H9 (cell line): ENCODE data around the gene LINC00632. TPM values are rescaled to one million over a fixed set of nuclear protein-coding genes. Genes with fewer than 3 reads are reported as not detected.

Experiments used
- DNase-seq: peaks from one replicate; pipeline ENCODE4 v3.0.0-alpha.2; 2017
- H2AFZ ChIP-seq: one replicate; pipeline ENCODE4 v1.6.1; 2013; ENCODE audit warnings: mild to moderate bottlenecking, low read length, control low read depth, moderate library complexity
- H2AK5ac ChIP-seq: 2 replicates; pipeline ENCODE4 v1.6.1; 2013; ENCODE audit warnings: low read length, control low read depth, mixed read lengths; ENCODE audit not compliant: insufficient read length
- H2BK120ac ChIP-seq: one replicate; pipeline ENCODE4 v1.6.1; 2013; ENCODE audit warnings: low read depth, mild to moderate bottlenecking, low read length, control low read depth, inconsistent platforms; ENCODE audit not compliant: poor library complexity, severe bottlenecking
- H2BK12ac ChIP-seq: 2 replicates; pipeline ENCODE4 v1.6.1; 2013; ENCODE audit warnings: low read length, control low read depth, mixed read lengths, low read depth; ENCODE audit not compliant: insufficient read length
- H2BK15ac ChIP-seq: 2 replicates; pipeline ENCODE4 v1.6.1; 2013; ENCODE audit warnings: low read depth, low read length, control low read depth
- H2BK20ac ChIP-seq: one replicate; pipeline ENCODE4 v1.6.1; 2013; ENCODE audit warnings: low read depth, mild to moderate bottlenecking, low read length, control low read depth, inconsistent platforms; ENCODE audit not compliant: poor library complexity, severe bottlenecking
- H2BK5ac ChIP-seq: 2 replicates; pipeline ENCODE4 v1.6.1; 2013; ENCODE audit warnings: low read length, control low read depth, mixed read lengths; ENCODE audit not compliant: insufficient read length
- H3K14ac ChIP-seq: 2 replicates; pipeline ENCODE4 v1.6.1; 2013; ENCODE audit warnings: low read length, control low read depth; ENCODE audit not compliant: insufficient read depth
- H3K18ac ChIP-seq: 2 replicates; pipeline ENCODE4 v1.6.1; 2013; ENCODE audit warnings: low read depth, mild to moderate bottlenecking, mixed read lengths, low read length, control low read depth; ENCODE audit not compliant: insufficient read length
- H3K23ac ChIP-seq: 2 replicates; pipeline ENCODE4 v1.6.1; 2013; ENCODE audit warnings: low read length, control low read depth, mixed read lengths, low read depth; ENCODE audit not compliant: insufficient read length
- H3K23me2 ChIP-seq: 2 replicates; pipeline ENCODE4 v1.6.1; 2013; ENCODE audit warnings: low read depth, mild to moderate bottlenecking, mixed read lengths, low read length, control low read depth; ENCODE audit not compliant: insufficient read length, poor library complexity, severe bottlenecking
- H3K27ac ChIP-seq: 2 replicates; pipeline ENCODE4 v1.5.1; 2013; ENCODE audit warnings: low read length, control low read depth, mixed read lengths, low read depth; ENCODE audit not compliant: insufficient read length
- H3K27me3 ChIP-seq: 2 replicates; pipeline ENCODE4 v1.6.1; 2013; ENCODE audit warnings: low read length, control low read depth, inconsistent platforms; ENCODE audit not compliant: insufficient read depth
- H3K4ac ChIP-seq: 2 replicates; pipeline ENCODE4 v1.6.1; 2013; ENCODE audit warnings: low read depth, mild to moderate bottlenecking, control low read depth, inconsistent platforms, low read length, moderate library complexity
- H3K4me1 ChIP-seq: 2 replicates; pipeline ENCODE4 v1.6.1; 2013; ENCODE audit warnings: low read length, control low read depth, inconsistent platforms; ENCODE audit not compliant: insufficient read depth
- H3K4me2 ChIP-seq: 2 replicates; pipeline ENCODE4 v1.6.1; 2013; ENCODE audit warnings: low read length, control low read depth, mixed read lengths; ENCODE audit not compliant: insufficient read length, insufficient read depth
- H3K56ac ChIP-seq: 2 replicates; pipeline ENCODE4 v1.6.1; 2013; ENCODE audit warnings: low read depth, mild to moderate bottlenecking, mixed read lengths, low read length, control low read depth; ENCODE audit not compliant: insufficient read length
- H3K79me1 ChIP-seq: 2 replicates; pipeline ENCODE4 v1.6.1; 2013; ENCODE audit warnings: low read depth, mild to moderate bottlenecking, moderate library complexity, low read length, control low read depth, inconsistent platforms; ENCODE audit not compliant: insufficient read depth, poor library complexity, severe bottlenecking
- H3K79me2 ChIP-seq: 2 replicates; pipeline ENCODE4 v1.6.1; 2013; ENCODE audit warnings: low read length, control low read depth, inconsistent platforms; ENCODE audit not compliant: insufficient read depth
- H3K9ac ChIP-seq: 2 replicates; pipeline ENCODE4 v1.6.1; 2013; ENCODE audit warnings: low read length, control low read depth, mixed read lengths; ENCODE audit not compliant: insufficient read length; ENCODE audit errors: extremely low read depth
- H3K9me3 ChIP-seq: one replicate; pipeline ENCODE4 v1.6.1; 2013; ENCODE audit warnings: low read depth, low read length, inconsistent platforms; ENCODE audit not compliant: control insufficient read depth
- H3T11ph ChIP-seq: one replicate; pipeline ENCODE4 v1.6.1; 2013; ENCODE audit warnings: mild to moderate bottlenecking, low read length, control low read depth, inconsistent platforms
- H4K20me1 ChIP-seq: one replicate; pipeline ENCODE4 v1.6.1; 2013; ENCODE audit not compliant: control insufficient read depth, insufficient read length, insufficient read depth
- H4K5ac ChIP-seq: 2 replicates; pipeline ENCODE4 v1.6.1; 2013; ENCODE audit warnings: low read depth, mild to moderate bottlenecking, mixed read lengths, low read length, control low read depth; ENCODE audit not compliant: insufficient read length
- H4K8ac ChIP-seq: replicated peaks from 2 replicates; pipeline ENCODE4 v1.6.1; 2013; ENCODE audit warnings: low read length, control low read depth, mixed read lengths, low read depth; ENCODE audit not compliant: insufficient read length
- H4K91ac ChIP-seq: 2 replicates; pipeline ENCODE4 v1.6.1; 2013; ENCODE audit warnings: low read depth, mild to moderate bottlenecking, moderate library complexity, mixed read lengths, low read length, control low read depth; ENCODE audit not compliant: insufficient read length
- H3K27ac Mint-ChIP-seq, 3 experiments: 2 replicates in 2 of 3; 3 replicates in 1 of 3; pipeline ENCODE4 v1.8.0; 2020 to 2021; ENCODE audit warnings: mixed read lengths in 3 of 3, mild to moderate bottlenecking in 1 of 3, moderate library complexity in 1 of 3
- H3K27me3 Mint-ChIP-seq: 2 replicates; pipeline ENCODE4 v1.8.0; 2021; ENCODE audit warnings: low read depth, mild to moderate bottlenecking, moderate library complexity, mixed read lengths
- H3K36me3 Mint-ChIP-seq, 3 experiments: 2 replicates in 2 of 3; 3 replicates in 1 of 3; pipeline ENCODE4 v1.8.0; 2020 to 2021; ENCODE audit warnings: low read depth in 3 of 3, mixed read lengths in 3 of 3; ENCODE audit not compliant: insufficient read depth in 1 of 3
- H3K4me1 Mint-ChIP-seq, 2 experiments: 2 replicates each; pipeline ENCODE4 v1.8.0; 2020; ENCODE audit warnings: mixed read lengths in 2 of 2
- H3K4me3 Mint-ChIP-seq, 2 experiments: 2 replicates in 1 of 2; 3 replicates in 1 of 2; pipeline ENCODE4 v1.8.0; 2020 to 2021; ENCODE audit warnings: mild to moderate bottlenecking in 2 of 2, mixed read lengths in 2 of 2, moderate library complexity in 1 of 2
- H3K9me3 Mint-ChIP-seq, 2 experiments: 2 replicates in 1 of 2; 3 replicates in 1 of 2; pipeline ENCODE4 v1.8.0; 2020; ENCODE audit warnings: mild to moderate bottlenecking in 2 of 2, mixed read lengths in 2 of 2, moderate library complexity in 1 of 2
- CTCF ChIP-seq: fragments of 200-600 bp; sonication (generic); conservative IDR thresholded peaks from 3 replicates; pipeline ENCODE4 v1.8.0; 2021; ENCODE audit warnings: antibody characterized with exemption, mild to moderate bottlenecking
- WGBS: extraction: QIAGEN DNeasy Blood & Tissue Kit; methylation state at CpG from one replicate; pipeline ENCODE4 v1.1.7; 2013; ENCODE audit warnings: missing lambda C conversion rate, low lambda C conversion rate, mixed read lengths; ENCODE audit not compliant: insufficient read length; ENCODE audit errors: extremely low coverage; 5-methylcytosine and 5-hydroxymethylcytosine counted together
- total RNA-seq: library from RNA; stranded (reverse); gene quantifications from 2 replicates; pipeline ENCODE4 v1.2.1, GENCODE V29; 2021

LINC00632 gene
- total RNA-seq, 1 experiment from 2014 or later = 46.3 TPM

GRCh38 chrX:140822861-140823260 lies 113.3 kb downstream of the LINC00632 start:
- Mint-ChIP-seq H3K4me1 (peaks cover 12 to 16% of the 10 kb centered on the region in 2 experiments), H3K27ac (no peak overlapping the region), H3K36me3 (peaks cover 1 to 8% (median 2%) of the 10 kb centered on the region in 3 experiments; a peak in 4 of 7 replicates), H3K9me3 (peaks cover 51 to 55% of the 10 kb centered on the region in 2 experiments), H3K4me3 (no peak overlapping the region), H3K27me3 (no peaks in the 10 kb centered on the region)
- no peak overlapping the region for H3K9ac ChIP-seq
- H2AK5ac ChIP-seq = no peak overlapping the region
- H3K56ac ChIP-seq = no peak overlapping the region
- no peak overlapping the region for H3K23ac ChIP-seq
- H3K27ac ChIP-seq = no peak overlapping the region
- H4K8ac ChIP-seq = no peak overlapping the region
- H4K20me1 ChIP-seq = no peaks in the 10 kb centered on the region
- H3K14ac ChIP-seq = no peak overlapping the region
- no peak overlapping the region for H2AFZ ChIP-seq
- DNase-seq = no peak
- H3K18ac ChIP-seq = no peak overlapping the region
- no peaks in the 10 kb centered on the region for H3K23me2 ChIP-seq
- H3K79me1 ChIP-seq = no peaks in the 10 kb centered on the region
- no peaks in the 10 kb centered on the region; the same call in 1 of the 2 replicates for H3K4me1 ChIP-seq
- H3K79me2 ChIP-seq = no peaks in the 10 kb centered on the region
- no peak overlapping the region for H3K4ac ChIP-seq
- H3T11ph ChIP-seq = no peak overlapping the region
- H2BK120ac ChIP-seq = no peak overlapping the region
- no peaks in the 10 kb centered on the region for H3K9me3 ChIP-seq
- no peak overlapping the region for H3K4me2 ChIP-seq
- H2BK20ac ChIP-seq = no peak overlapping the region
- no peak overlapping the region for H2BK5ac ChIP-seq
- no peak overlapping the region for H4K5ac ChIP-seq
- no CpG with 5 or more reads among the region's 3 CpGs for WGBS
- no peak overlapping the region for H2BK12ac ChIP-seq
- H2BK15ac ChIP-seq = no peak overlapping the region
- no peak overlapping the region for H4K91ac ChIP-seq
- no peaks in the 10 kb centered on the region for H3K27me3 ChIP-seq
- no peak for TF ChIP-seq CTCF
